NOMO-1 (cell line): Measurements from ENCODE around the gene OR10D3.

Source experiments
- DNase-seq, 2 experiments: peaks; one replicate each; lab custom pipeline; 2025; ENCODE audit not compliant: unreplicated experiment in 2 of 2; lab: John Stamatoyannopoulos, UW

OR10D3 gene

DNA sequence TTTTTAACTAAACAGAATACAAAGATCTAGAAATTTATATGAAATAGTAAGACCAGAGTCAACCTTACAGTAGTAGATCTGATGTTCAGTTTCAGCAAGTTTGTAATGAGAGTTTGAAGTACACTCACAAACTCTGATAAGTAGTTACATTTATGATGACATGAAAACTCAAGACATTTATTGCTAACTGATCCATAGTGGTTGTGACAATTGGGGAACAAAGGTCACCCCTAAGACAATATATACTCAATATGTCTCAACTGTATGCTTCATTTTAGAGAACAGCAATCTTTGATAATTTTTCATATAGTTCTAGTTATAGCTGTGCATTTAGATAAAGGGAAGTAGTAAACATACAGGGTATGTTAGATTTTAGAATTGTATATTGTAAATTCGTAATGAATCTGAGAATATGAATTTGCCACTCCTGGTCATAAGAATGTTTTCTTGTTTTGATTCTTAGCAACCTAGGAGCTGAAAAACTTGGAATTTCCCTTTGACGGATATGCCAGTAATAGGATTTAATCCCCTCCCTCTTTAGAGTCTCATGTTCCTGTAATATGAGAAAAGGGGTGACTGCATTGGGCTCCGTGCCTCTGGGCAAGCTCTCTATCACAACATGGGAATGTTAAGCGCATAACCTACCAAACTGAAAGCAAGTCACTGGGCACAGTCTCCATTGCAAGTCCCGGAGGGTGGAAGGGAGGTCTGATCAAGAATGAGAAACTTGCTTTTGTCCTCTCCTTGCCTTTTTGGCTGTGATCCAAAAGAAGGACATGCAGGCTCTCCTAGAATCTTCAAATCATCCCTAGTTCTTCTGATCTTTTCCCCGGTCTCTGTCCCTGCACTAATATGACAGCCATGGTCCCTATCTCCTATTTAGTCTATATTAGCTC is 11.4 kb downstream of the OR10D3 start:
- no peak for DNase-seq

GRCh38 chr11:124195189-124195734 is 12.1 kb downstream of the OR10D3 start:
- peak; percentile 19 to 59 for DNase-seq

GRCh38 chr11:124197999-124198398 is 14.9 kb downstream of the OR10D3 start:
- DNase-seq = no peak

DNA sequence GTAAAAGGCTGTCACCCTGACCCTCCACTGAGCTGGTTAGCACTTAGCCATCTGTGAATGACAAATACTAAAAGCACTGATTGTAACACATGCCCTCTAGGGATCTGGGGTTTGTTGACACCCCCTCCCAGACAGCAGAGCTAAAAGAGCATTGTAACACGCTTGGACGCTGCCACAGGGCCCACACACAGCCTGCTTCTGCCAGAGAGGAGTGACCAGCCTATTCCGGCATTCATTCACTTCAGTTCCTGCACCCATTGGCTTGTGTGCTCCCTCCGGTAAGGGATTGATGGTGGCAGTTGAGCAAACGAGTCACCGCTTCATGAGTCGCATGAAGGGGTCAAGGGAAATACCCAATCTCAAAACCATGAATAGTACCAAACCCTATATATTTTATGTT is 15.8 kb downstream of the OR10D3 start:
- no peak for DNase-seq

DNA sequence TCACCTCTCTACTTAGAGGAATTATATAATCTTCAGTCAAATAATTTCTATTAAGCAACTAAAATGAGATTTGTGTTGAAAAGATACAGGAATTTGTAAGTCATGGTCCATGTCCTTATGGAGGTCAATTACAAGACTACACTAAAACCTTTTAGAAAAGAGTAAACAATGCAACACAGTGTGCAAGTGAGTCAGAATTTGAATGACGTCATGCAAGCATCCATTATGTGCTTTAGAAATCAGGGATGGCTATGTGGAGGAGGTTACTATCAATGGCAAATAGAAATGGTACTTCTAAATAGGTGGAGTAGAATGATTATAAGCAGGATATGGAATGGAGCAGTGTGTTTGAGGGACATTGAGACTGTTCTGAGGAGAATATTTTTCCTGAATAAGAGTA is 16.6 kb downstream of the OR10D3 start:
- DNase-seq = no peak

DNA sequence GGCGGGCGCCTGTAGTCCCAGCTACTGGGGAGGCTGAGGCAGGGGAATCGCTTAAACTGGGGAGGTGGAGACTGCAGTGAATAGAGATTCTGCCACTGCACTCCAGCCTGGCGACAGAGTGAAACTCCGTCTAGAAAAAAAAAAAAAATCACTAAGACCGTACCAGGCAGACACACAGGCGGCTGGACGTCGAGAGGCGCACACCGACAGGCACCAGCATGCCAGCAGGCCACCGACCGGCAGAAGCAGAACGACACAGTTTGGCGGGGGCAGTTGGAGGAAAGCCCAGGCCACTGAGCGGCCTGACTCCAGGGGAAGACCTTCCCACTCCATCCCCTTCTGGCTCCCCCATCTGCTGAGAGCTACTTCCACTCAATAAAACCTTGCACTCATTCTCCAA is 17.5 kb downstream of the OR10D3 start:
- DNase-seq = no peak

DNA sequence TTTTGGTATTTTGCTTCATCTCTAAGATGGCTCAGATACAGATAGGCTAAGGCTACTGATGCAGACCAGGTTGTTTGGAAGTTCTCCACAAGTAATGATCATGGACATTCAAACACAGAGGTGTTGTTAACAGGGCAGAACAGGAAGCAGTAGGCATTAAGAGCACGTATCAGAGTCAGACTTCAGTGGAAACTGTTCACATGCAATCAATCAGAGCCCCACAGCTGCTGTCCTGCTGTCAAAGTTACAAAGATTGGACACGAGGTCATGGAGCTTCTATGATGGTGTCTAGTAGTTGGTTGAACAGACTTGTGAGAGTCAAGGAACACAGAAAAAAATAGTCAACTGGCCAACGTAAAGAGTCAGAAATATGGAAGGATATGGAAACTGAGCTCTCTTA is 19.8 kb downstream of the OR10D3 start:
- no peak for DNase-seq

- no peak for DNase-seq
Observed at GRCh38 chr11:124204008-124204407, 20.9 kb downstream of the OR10D3 start.

- peak in 1 of 2 experiments; percentile 3 for DNase-seq
Observed at GRCh38 chr11:124207102-124207792, 24.1 kb downstream of the OR10D3 start.

GRCh38 chr11:124209824-124210357 is 26.7 kb downstream of the OR10D3 start:
- no peak for DNase-seq

DNA sequence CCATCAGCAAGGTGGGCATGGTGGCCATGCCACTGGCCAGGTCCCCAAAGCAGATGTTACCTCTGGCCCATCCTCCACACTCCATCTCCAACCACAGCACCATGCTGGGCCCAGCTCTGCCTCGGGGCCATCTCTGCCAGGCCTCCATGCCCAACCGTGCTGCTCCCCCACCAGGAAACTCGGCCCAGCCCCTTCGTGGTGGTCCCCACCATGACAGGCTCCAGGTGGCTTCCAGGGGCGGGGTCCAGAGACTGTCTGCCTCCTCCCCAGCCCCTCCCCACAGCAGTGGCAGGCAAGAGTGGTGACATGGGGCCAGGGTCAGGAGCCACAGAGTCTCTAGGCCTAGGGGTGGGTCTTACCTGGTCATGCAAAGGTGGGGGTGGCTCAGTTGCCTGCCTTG is 27.3 kb downstream of the OR10D3 start:
- no peak for DNase-seq

DNA sequence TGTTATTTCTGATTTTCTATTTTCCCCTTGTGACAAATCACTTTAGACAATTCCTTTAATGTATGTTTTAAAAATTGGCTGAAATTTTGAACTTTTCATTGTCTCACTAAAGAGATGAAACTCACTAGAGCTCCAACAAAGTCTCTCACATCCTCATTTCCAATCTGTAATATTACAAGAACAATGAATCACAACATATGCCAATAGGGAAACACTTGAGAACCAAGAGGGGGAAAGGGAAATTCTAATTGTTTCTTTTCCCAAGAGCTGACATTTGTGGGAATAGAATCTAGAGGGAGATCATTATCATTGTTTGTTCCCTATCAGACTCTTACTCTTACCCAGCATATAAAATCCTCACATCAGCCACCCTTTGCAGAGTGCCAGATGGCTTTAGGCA is 28.2 kb downstream of the OR10D3 start:
- no peak for DNase-seq

DNA sequence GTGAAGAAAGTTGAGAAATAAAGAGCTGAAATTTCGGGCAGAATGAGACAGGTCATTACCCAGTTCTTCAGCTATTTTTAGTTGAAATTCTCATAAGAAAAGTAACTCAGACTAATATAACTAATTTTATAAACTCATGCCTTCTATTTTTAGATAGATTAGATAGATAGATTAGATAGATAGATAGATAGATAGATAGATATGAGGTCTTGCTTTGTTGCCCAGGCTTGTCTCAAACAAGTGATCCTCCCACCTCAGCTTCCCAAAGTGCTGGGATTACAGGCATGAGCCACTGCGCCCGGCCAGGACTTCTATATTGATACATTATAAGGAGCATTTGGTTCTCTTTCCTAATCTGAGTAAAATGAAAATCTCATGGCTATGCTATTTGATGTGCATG is 30.9 kb downstream of the OR10D3 start:
- DNase-seq = no peak

DNA sequence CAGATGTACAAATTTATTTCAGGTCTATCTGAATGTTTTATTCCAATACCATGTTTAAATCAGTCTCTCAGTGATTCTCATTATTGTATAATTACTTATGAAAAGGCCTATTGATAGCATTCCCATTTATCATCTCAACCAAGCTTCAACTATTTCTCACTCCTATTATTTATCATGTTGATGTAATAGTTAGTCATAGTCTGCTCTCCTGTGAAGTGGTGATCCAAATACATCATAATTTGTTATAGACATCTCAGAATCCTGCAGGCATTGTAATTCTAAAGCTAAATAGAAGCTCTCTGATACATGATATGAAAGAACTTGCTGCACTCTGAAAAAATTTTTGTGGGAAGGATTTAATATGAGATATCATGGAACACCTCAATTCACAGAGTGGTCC is 36.0 kb downstream of the OR10D3 start:
- no peak for DNase-seq

GRCh38 chr11:124222407-124222806 is 39.3 kb downstream of the OR10D3 start:
- no peak for DNase-seq

DNA sequence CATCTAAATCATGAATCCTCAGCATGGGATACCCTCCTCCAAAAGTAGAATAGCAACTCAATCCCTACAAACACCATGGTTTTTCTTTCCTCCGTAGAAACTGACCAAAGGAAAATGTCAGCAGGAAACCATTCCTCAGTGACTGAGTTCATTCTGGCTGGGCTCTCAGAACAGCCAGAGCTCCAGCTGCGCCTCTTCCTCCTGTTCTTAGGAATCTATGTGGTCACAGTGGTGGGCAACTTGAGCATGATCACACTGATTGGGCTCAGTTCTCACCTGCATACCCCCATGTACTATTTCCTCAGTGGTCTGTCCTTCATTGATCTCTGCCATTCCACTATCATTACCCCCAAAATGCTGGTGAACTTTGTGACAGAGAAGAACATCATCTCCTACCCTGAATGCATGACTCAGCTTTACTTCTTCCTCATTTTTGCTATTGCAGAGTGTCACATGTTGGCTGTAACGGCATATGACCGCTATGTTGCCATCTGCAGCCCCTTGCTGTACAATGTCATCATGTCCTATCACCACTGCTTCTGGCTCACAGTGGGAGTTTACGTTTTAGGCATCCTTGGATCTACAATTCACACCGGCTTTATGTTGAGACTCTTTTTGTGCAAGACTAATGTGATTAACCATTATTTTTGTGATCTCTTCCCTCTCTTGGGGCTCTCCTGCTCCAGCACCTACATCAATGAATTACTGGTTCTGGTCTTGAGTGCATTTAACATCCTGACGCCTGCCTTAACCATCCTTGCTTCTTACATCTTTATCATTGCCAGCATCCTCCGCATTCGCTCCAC is 41.7 kb downstream of the OR10D3 start:
- DNase-seq = peak; percentile 68 to 91

- DNase-seq = no peak
Observed at GRCh38 chr11:124225471-124225870, 42.3 kb downstream of the OR10D3 start.

GRCh38 chr11:124233376-124233775 is 50.2 kb downstream of the OR10D3 start:
- DNase-seq = no peak
